NCI-H524 treated with DMSO at 0.1 percent for 48 hours (cell line): ENCODE data around the gene SMCO3.

Source experiments
- DNase-seq: peaks from one replicate; lab custom pipeline; 2025; lab: John Stamatoyannopoulos, UW

SMCO3 gene

GRCh38 chr12:14827043-14827442, 13.1 kb upstream of the SMCO3 start:
- no peak for DNase-seq

GRCh38 chr12:14826491-14826890, 12.5 kb upstream of the SMCO3 start:
- no peak for DNase-seq

- no peak for DNase-seq
Observed at GRCh38 chr12:14825256-14825655, 11.3 kb upstream of the SMCO3 start.

- no peak for DNase-seq
Observed at GRCh38 chr12:14824012-14824634, 10.1 kb upstream of the SMCO3 start.

GRCh38 chr12:14811486-14811885, 2.5 kb downstream of the SMCO3 start:
- DNase-seq = no peak

GRCh38 chr12:14810953-14811483, 3.0 kb downstream of the SMCO3 start:
- no peak for DNase-seq

- DNase-seq = no peak
Observed at GRCh38 chr12:14810167-14810952, 3.6 kb downstream of the SMCO3 start.

GRCh38 chr12:14803830-14804160, 10.2 kb downstream of the SMCO3 start:
- no peak for DNase-seq

- peak; percentile 96 for DNase-seq
Observed at GRCh38 chr12:14803011-14803829, 10.8 kb downstream of the SMCO3 start, which contains the start of the genes C12orf60 and WBP11. TSS of gene C12orf60 (plus strand) at chr12:14803670. CDS start at chr12:14822936, 19,266 bp downstream. TSS of gene WBP11 (minus strand) at chr12:14803478. CDS start at chr12:14801383, 2,095 bp downstream.

GRCh38 chr12:14802721-14803010, 11.3 kb downstream of the SMCO3 start:
- DNase-seq = no peak

GRCh38 chr12:14802247-14802646, 11.7 kb downstream of the SMCO3 start:
- no peak for DNase-seq

GRCh38 chr12:14795028-14795448, 18.9 kb downstream of the SMCO3 start:
- DNase-seq = no peak

- DNase-seq = no peak
Observed at GRCh38 chr12:14785568-14785967, 28.4 kb downstream of the SMCO3 start.

- no peak for DNase-seq
Observed at GRCh38 chr12:14784471-14784870, 29.5 kb downstream of the SMCO3 start.

- DNase-seq = no peak
Observed at GRCh38 chr12:14782756-14783155, 31.2 kb downstream of the SMCO3 start.

- no peak for DNase-seq
Observed at GRCh38 chr12:14781563-14781962, 32.4 kb downstream of the SMCO3 start.

- no peak for DNase-seq
Observed at GRCh38 chr12:14780859-14781258, 33.1 kb downstream of the SMCO3 start.

- no peak for DNase-seq
Observed at GRCh38 chr12:14779834-14780233, 34.1 kb downstream of the SMCO3 start.

GRCh38 chr12:14777271-14777670, 36.7 kb downstream of the SMCO3 start:
- DNase-seq = no peak

- no peak for DNase-seq
Observed at GRCh38 chr12:14776236-14776961, 37.6 kb downstream of the SMCO3 start.

GRCh38 chr12:14775636-14775980, 38.4 kb downstream of the SMCO3 start:
- DNase-seq = no peak
